PC-3 (cell line): ENCODE data around the gene COMMD7.

Source experiments
- EZH2phosphoT487 ChIP-seq: fragments of 300-600 bp; sonication (generic); IDR thresholded peaks from 2 replicates; pipeline ENCODE4 v1.6.1; 2018; ENCODE audit warnings: mild to moderate bottlenecking, antibody characterized with exemption, low read length, borderline replicate concordance
- TF ChIP-seq, protein P1 (sequence below): fragments of 300-600 bp; sonication (generic); conservative IDR thresholded peaks from 2 replicates; pipeline ENCODE4 v1.5.1; 2017; ENCODE audit warnings: antibody characterized with exemption, low read depth, mild to moderate bottlenecking, low read length

GRCh38 chr20:32731882-32732266, 11.4 kb downstream of the COMMD7 start:
- TF ChIP-seq EZH2phosphoT487: no peak
- TF ChIP-seq, protein P1, sequence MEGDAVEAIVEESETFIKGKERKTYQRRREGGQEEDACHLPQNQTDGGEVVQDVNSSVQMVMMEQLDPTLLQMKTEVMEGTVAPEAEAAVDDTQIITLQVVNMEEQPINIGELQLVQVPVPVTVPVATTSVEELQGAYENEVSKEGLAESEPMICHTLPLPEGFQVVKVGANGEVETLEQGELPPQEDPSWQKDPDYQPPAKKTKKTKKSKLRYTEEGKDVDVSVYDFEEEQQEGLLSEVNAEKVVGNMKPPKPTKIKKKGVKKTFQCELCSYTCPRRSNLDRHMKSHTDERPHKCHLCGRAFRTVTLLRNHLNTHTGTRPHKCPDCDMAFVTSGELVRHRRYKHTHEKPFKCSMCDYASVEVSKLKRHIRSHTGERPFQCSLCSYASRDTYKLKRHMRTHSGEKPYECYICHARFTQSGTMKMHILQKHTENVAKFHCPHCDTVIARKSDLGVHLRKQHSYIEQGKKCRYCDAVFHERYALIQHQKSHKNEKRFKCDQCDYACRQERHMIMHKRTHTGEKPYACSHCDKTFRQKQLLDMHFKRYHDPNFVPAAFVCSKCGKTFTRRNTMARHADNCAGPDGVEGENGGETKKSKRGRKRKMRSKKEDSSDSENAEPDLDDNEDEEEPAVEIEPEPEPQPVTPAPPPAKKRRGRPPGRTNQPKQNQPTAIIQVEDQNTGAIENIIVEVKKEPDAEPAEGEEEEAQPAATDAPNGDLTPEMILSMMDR: no peak
